GM12878 (cell line): Measurements from ENCODE around the gene CTNNBIP1. TPM values are rescaled to one million over a fixed set of nuclear protein-coding genes. Genes with fewer than 3 reads are reported as not detected.
A peak's percentile ranks its signal among the peaks of the same experiment; 100 is the strongest.

ENCODE experiments used
- CBX3 ChIP-seq: fragments of 200-600 bp; sonication (generic); IDR thresholded peaks from 2 replicates; pipeline ENCODE4 v1.6.1; 2016; ENCODE audit warnings: low read depth, borderline replicate concordance
- CREB1 ChIP-seq: IDR thresholded peaks from 2 replicates; pipeline ENCODE4 v1.6.1; 2012; ENCODE audit warnings: low read depth, mild to moderate bottlenecking, inconsistent platforms
- E2F4 ChIP-seq: IDR thresholded peaks from 2 replicates; pipeline ENCODE4 v1.6.1; 2012; ENCODE audit warnings: low read depth, low read length, improper control_type of control experiment
- GABPA ChIP-seq: IDR thresholded peaks from 2 replicates; pipeline ENCODE4 v1.6.1; 2014; ENCODE audit warnings: antibody characterized with exemption, low read depth, mild to moderate bottlenecking, inconsistent platforms
- IRF5 ChIP-seq: fragments of 450-650 bp; IDR thresholded peaks from 2 replicates; pipeline ENCODE4 v1.6.1; 2017; ENCODE audit warnings: borderline replicate concordance
- JUND ChIP-seq: IDR thresholded peaks from 2 replicates; pipeline ENCODE4 v1.6.1; 2012; ENCODE audit warnings: low read depth, mild to moderate bottlenecking, low read length, improper control_type of control experiment, moderate library complexity
- MAX ChIP-seq: IDR thresholded peaks from 2 replicates; pipeline ENCODE4 v1.6.1; 2012; ENCODE audit warnings: low read depth, low read length, improper control_type of control experiment
- MXI1 ChIP-seq: fragments of 150-350 bp; IDR thresholded peaks from 2 replicates; pipeline ENCODE4 v1.6.1; 2011; ENCODE audit warnings: low read depth, mild to moderate bottlenecking, inconsistent platforms, low read length, improper control_type of control experiment
- NFXL1 ChIP-seq: fragments of 450-650 bp; IDR thresholded peaks from 2 replicates; pipeline ENCODE4 v1.6.1; 2017; ENCODE audit warnings: antibody characterized with exemption, mild to moderate bottlenecking, borderline replicate concordance
- NFYB ChIP-seq: IDR thresholded peaks from 2 replicates; pipeline ENCODE4 v1.6.1; 2011; ENCODE audit warnings: low read depth, mild to moderate bottlenecking, low read length, improper control_type of control experiment, moderate library complexity; ENCODE audit not compliant: insufficient read depth
- PKNOX1 ChIP-seq: fragments of 450-650 bp; IDR thresholded peaks from 2 replicates; pipeline ENCODE4 v1.6.1; 2016; ENCODE audit warnings: mild to moderate bottlenecking
- POLR2AphosphoS2 ChIP-seq: IDR thresholded peaks from 2 replicates; pipeline ENCODE4 v1.6.1; 2011; ENCODE audit warnings: low read depth, mild to moderate bottlenecking, low read length, improper control_type of control experiment, moderate library complexity
- POLR2AphosphoS5 ChIP-seq: IDR thresholded peaks from 2 replicates; pipeline ENCODE4 v1.6.1; 2011; ENCODE audit warnings: mild to moderate bottlenecking, low read length, inconsistent platforms
- RAD21 ChIP-seq: IDR thresholded peaks from 2 replicates; pipeline ENCODE4 v1.6.1; 2011; ENCODE audit warnings: mild to moderate bottlenecking, low read depth, low read length, moderate library complexity; ENCODE audit not compliant: insufficient read depth
- RBBP5 ChIP-seq: fragments of 200-600 bp; sonication (generic); conservative IDR thresholded peaks from 2 replicates; pipeline ENCODE4 v1.6.1; 2016
- RCOR1 ChIP-seq: conservative IDR thresholded peaks from 2 replicates; pipeline ENCODE4 v1.6.1; 2012; ENCODE audit warnings: low read depth, low read length, improper control_type of control experiment
- SMAD5 ChIP-seq: IDR thresholded peaks from 2 replicates; pipeline ENCODE4 v1.6.1; 2016; ENCODE audit warnings: antibody characterized with exemption, low read depth
- STAT1 ChIP-seq: fragments of 450-650 bp; conservative IDR thresholded peaks from 2 replicates; pipeline ENCODE4 v1.6.1; 2014; ENCODE audit warnings: antibody characterized with exemption, mild to moderate bottlenecking
- SUPT20H ChIP-seq: IDR thresholded peaks from 2 replicates; pipeline ENCODE4 v1.6.1; 2011; ENCODE audit warnings: low read depth, mild to moderate bottlenecking, low read length, moderate library complexity, borderline replicate concordance; ENCODE audit not compliant: control insufficient read depth
- TARDBP ChIP-seq: IDR thresholded peaks from 2 replicates; pipeline ENCODE4 v1.6.1; 2016; ENCODE audit warnings: borderline replicate concordance
- TCF12 ChIP-seq: IDR thresholded peaks from 2 replicates; pipeline ENCODE4 v1.6.1; 2011; ENCODE audit warnings: low read depth, mild to moderate bottlenecking, low read length
- YBX1 ChIP-seq: fragments of 450-650 bp; IDR thresholded peaks from 2 replicates; pipeline ENCODE4 v1.6.1; 2016; ENCODE audit warnings: antibody characterized with exemption
- ZBTB11 ChIP-seq: fragments of 450-650 bp; formaldehyde crosslinking; IDR thresholded peaks from 2 replicates; pipeline ENCODE4 v1.5.0; 2022; ENCODE audit warnings: mild to moderate bottlenecking, missing genetic modification characterization
- ZNF207 ChIP-seq: fragments of 450-650 bp; IDR thresholded peaks from 2 replicates; pipeline ENCODE4 v1.6.1; 2014; ENCODE audit warnings: antibody characterized with exemption, mild to moderate bottlenecking, borderline replicate concordance
- ZNF622 ChIP-seq: fragments of 450-650 bp; IDR thresholded peaks from 2 replicates; pipeline ENCODE4 v1.6.1; 2017; ENCODE audit warnings: mild to moderate bottlenecking, inconsistent platforms
- polyA plus RNA-seq, 11 experiments: library from polyadenylated mRNA; depleted of rRNA in 4 of 11; unstranded in 6 of 11; stranded (reverse) in 5 of 11; fragments of >200 nt; fragmentation: Nextera tagmentation in 4 of 11; fragmentation: Illumina TruSeq in 1 of 11; extraction: Ambion mirVana in 4 of 11; extraction: Trizol in 1 of 11; gene quantifications; 1 replicate in 1 of 11; 2 replicates in 10 of 11; pipeline versions ENCODE4 v1.2.1 to v1.2.3, GENCODE V29; 2011 to 2016; ENCODE audit warnings: inconsistent platforms in 2 of 11, missing spikeins in 2 of 11, low read depth in 1 of 11
- total RNA-seq, 4 experiments: library from RNA; depleted of rRNA in 3 of 4; stranded (reverse); fragments of >200 nt in 3 of 4; fragmentation: Illumina TruSeq in 1 of 4; extraction: Trizol in 1 of 4; gene quantifications; 2 replicates each; pipeline versions ENCODE4 v1.2.1 to v1.2.3, GENCODE V29; 2013 to 2021

Gene CTNNBIP1
- total and polyA plus RNA-seq, 10 of the 15 experiments (the other 5 are each of a cell fraction or from before 2014, with no cell fraction given) = 0.42 to 31.8 (median 10.8) TPM

- no peak for TF ChIP-seq ZBTB11
- TF ChIP-seq MXI1 = peak; percentile 70
- TF ChIP-seq YBX1 = no peak
- no peak for TF ChIP-seq PKNOX1
- no peak; the same call in 1 of the 2 replicates for TF ChIP-seq POLR2AphosphoS2
- no peak for TF ChIP-seq SMAD5
- TF ChIP-seq ZNF207 = no peak
- no peak for TF ChIP-seq TCF12
- TF ChIP-seq RAD21 = no peak
- TF ChIP-seq MAX = no peak
- TF ChIP-seq RCOR1 = no peak
- no peak for TF ChIP-seq NFXL1
- TF ChIP-seq CREB1 = no peak; the same call in none of the 2 replicates
- TF ChIP-seq IRF5 = no peak
- no peak for TF ChIP-seq SUPT20H
- no peak for TF ChIP-seq RBBP5
- TF ChIP-seq POLR2AphosphoS5 = peak; percentile 81
- no peak for TF ChIP-seq ZNF622
- TF ChIP-seq GABPA = no peak
- no peak for TF ChIP-seq TARDBP
- peak; percentile 62; the same call in 1 of the 2 replicates for TF ChIP-seq NFYB
- no peak for TF ChIP-seq CBX3
- TF ChIP-seq E2F4 = no peak
- TF ChIP-seq JUND = peak; percentile 53; the same call in 1 of the 2 replicates
- no peak for TF ChIP-seq STAT1
Observed at GRCh38 chr1:9910423-9911178, 532 bp upstream of the CTNNBIP1 start (continued).
